ENCODE measurements around the gene SERAC1. TPM values are rescaled to one million over a fixed set of nuclear protein-coding genes. Genes with fewer than 3 reads are reported as not detected.

The SERAC1 gene
- total RNA-seq, 1 experiment from 2014 or later, result 7.6 TPM

- Histone ChIP-seq H2BK5ac (ENCODE audit: insufficient read length, low read length) (no peak overlapping the region), H2BK12ac (ENCODE audit: insufficient read length, low read depth, low read length) (no peak overlapping the region), H2AFZ (ENCODE audit: low read length) (no peak overlapping the region), H3K18ac (ENCODE audit: insufficient read length, low read depth, low read length) (no peak overlapping the region), H3K27ac (ENCODE audit: insufficient read length, low read depth, low read length) (no peak overlapping the region), H4K91ac (ENCODE audit: insufficient read length, low read depth, low read length) (no peak overlapping the region), H3K4me1 (ENCODE audit: insufficient read depth, low read length) (no peaks in the 10 kb centered on the region), H3K23ac (ENCODE audit: insufficient read length, low read depth, low read length) (no peak overlapping the region), H3K4me2 (ENCODE audit: insufficient read depth, insufficient read length, low read length) (no peak overlapping the region), H3K79me1 (ENCODE audit: insufficient read depth, low read depth, low read length, poor library complexity, severe bottlenecking) (no peaks in the 10 kb centered on the region), H3K23me2 (ENCODE audit: insufficient read length, low read depth, low read length, poor library complexity, severe bottlenecking) (no peaks in the 10 kb centered on the region), H3K27me3 (ENCODE audit: insufficient read depth, low read length) (no peaks in the 10 kb centered on the region), H2BK20ac (ENCODE audit: low read depth, low read length, poor library complexity, severe bottlenecking) (no peak overlapping the region), H2BK120ac (ENCODE audit: low read depth, low read length, poor library complexity, severe bottlenecking) (no peak overlapping the region), H3K9ac (ENCODE audit: extremely low read depth, insufficient read length, low read length) (no peak overlapping the region), H3K14ac (ENCODE audit: insufficient read depth, low read length) (no peak overlapping the region), H3T11ph (ENCODE audit: low read length) (no peak overlapping the region), H3K9me3 (ENCODE audit: control insufficient read depth, low read depth, low read length) (no peaks in the 10 kb centered on the region), H3K56ac (ENCODE audit: insufficient read length, low read depth, low read length) (no peak overlapping the region), H3K4ac (ENCODE audit: low read depth, low read length) (no peak overlapping the region), H4K5ac (ENCODE audit: insufficient read length, low read depth, low read length) (no peak overlapping the region), H4K20me1 (ENCODE audit: control insufficient read depth, insufficient read depth, insufficient read length) (no peaks in the 10 kb centered on the region), H2BK15ac (ENCODE audit: low read depth, low read length) (no peak overlapping the region), H4K8ac (replicated peaks; ENCODE audit: insufficient read length, low read depth, low read length) (no peak overlapping the region), H2AK5ac (ENCODE audit: insufficient read length, low read length) (no peak overlapping the region), H3K79me2 (ENCODE audit: insufficient read depth, low read length) (no peaks in the 10 kb centered on the region)
- H3K36me3 Mint-ChIP-seq (ENCODE audit: insufficient read depth in 1 of 3, low read depth in 3 of 3), result peaks cover 3 to 10% (median 7%) of the 10 kb centered on the region in 3 experiments; a peak in 6 of 7 replicates
- H3K4me3 Mint-ChIP-seq, result no peak overlapping the region
- H3K27me3 Mint-ChIP-seq (ENCODE audit: low read depth), result no peaks in the 10 kb centered on the region
- TF ChIP-seq CTCF (conservative IDR thresholded peaks at IDR 0.05), result no peak
- no peaks in the 10 kb centered on the region; a peak in 1 of 5 replicates for H3K9me3 Mint-ChIP-seq
- H3K4me1 Mint-ChIP-seq, result no peaks in the 10 kb centered on the region
- H3K27ac Mint-ChIP-seq, result no peak overlapping the region
- no peak for DNase-seq
- WGBS (ENCODE audit: extremely low coverage, insufficient read length, low lambda C conversion rate), result no CpG with 5 or more reads among the region's 2 CpGs
These were observed 63.4 kb downstream of the SERAC1 start for GRCh38 chr6:158104696-158105095.

Data from H9 (cell line).